GM12872 (cell line): ENCODE results near the gene F2R.

ENCODE experiments used
- CTCF ChIP-seq: IDR thresholded peaks from 3 replicates; pipeline ENCODE4 v1.5.1; 2011; ENCODE audit warnings: low read depth, mild to moderate bottlenecking, low read length, moderate library complexity; ENCODE audit not compliant: insufficient read depth

F2R gene

GRCh38 chr5:76675364-76675763 is 40.6 kb upstream of the F2R start:
- TF ChIP-seq CTCF, result no peak

GRCh38 chr5:76677849-76678472 is 38.0 kb upstream of the F2R start:
- TF ChIP-seq CTCF, result no peak

GRCh38 chr5:76679231-76679630 is 36.7 kb upstream of the F2R start:
- TF ChIP-seq CTCF, result no peak

- no peak for TF ChIP-seq CTCF
These were observed 34.6 kb upstream of the F2R start for GRCh38 chr5:76681287-76681686.

- no peak for TF ChIP-seq CTCF
These were observed 33.5 kb upstream of the F2R start for GRCh38 chr5:76682387-76682786.

GRCh38 chr5:76683816-76684731 is 31.9 kb upstream of the F2R start:
- TF ChIP-seq CTCF, result no peak

GRCh38 chr5:76684756-76685519 is 31.0 kb upstream of the F2R start:
- TF ChIP-seq CTCF, result no peak
